Kidney epithelial cell (primary cell): Measurements from ENCODE around the gene CYB5RL. TPM values are rescaled to one million over a fixed set of nuclear protein-coding genes. Genes with fewer than 3 reads are reported as not detected.

ENCODE experiments used
- DNase-seq: peaks from one replicate; pipeline ENCODE4 v3.0.0-alpha.2; 2010; ENCODE audit warnings: low read depth
- H3K27me3 ChIP-seq: 2 replicates; pipeline ENCODE4 v1.6.0; 2011; ENCODE audit warnings: low read length; ENCODE audit not compliant: control insufficient read depth, insufficient read depth
- H3K36me3 ChIP-seq: 2 replicates; pipeline ENCODE4 v1.5.1; 2011; ENCODE audit warnings: low read length; ENCODE audit not compliant: control insufficient read depth, insufficient read depth
- H3K4me3 ChIP-seq: 2 replicates; pipeline ENCODE4 v1.5.1; 2011; ENCODE audit warnings: low read depth, mild to moderate bottlenecking, control low read depth, low read length
- total RNA-seq: library from RNA; depleted of rRNA; stranded (reverse); fragments of >200 nt; gene quantifications from 2 replicates; pipeline ENCODE4 v1.2.3, GENCODE V29; 2015
- TF ChIP-seq, protein P1 (sequence below): IDR thresholded peaks from 2 replicates; pipeline ENCODE4 v1.5.1; 2011; ENCODE audit warnings: mild to moderate bottlenecking, moderate library complexity, low read length, control low read depth, inconsistent platforms; ENCODE audit not compliant: insufficient read depth, poor library complexity, severe bottlenecking

CYB5RL gene
- total RNA-seq, 1 donor from 2014 or later: 6.6 TPM

- Histone ChIP-seq H3K36me3 (no peaks in the 10 kb centered on the region), H3K4me3 (no peak overlapping the region), H3K27me3 (peaks cover 2% of the 10 kb centered on the region)
- TF ChIP-seq, protein P1, sequence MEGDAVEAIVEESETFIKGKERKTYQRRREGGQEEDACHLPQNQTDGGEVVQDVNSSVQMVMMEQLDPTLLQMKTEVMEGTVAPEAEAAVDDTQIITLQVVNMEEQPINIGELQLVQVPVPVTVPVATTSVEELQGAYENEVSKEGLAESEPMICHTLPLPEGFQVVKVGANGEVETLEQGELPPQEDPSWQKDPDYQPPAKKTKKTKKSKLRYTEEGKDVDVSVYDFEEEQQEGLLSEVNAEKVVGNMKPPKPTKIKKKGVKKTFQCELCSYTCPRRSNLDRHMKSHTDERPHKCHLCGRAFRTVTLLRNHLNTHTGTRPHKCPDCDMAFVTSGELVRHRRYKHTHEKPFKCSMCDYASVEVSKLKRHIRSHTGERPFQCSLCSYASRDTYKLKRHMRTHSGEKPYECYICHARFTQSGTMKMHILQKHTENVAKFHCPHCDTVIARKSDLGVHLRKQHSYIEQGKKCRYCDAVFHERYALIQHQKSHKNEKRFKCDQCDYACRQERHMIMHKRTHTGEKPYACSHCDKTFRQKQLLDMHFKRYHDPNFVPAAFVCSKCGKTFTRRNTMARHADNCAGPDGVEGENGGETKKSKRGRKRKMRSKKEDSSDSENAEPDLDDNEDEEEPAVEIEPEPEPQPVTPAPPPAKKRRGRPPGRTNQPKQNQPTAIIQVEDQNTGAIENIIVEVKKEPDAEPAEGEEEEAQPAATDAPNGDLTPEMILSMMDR: no peak
- DNase-seq: no peak
Measured at GRCh38 chr1:54157401-54157800, 42.4 kb downstream of the CYB5RL start.

DNA sequence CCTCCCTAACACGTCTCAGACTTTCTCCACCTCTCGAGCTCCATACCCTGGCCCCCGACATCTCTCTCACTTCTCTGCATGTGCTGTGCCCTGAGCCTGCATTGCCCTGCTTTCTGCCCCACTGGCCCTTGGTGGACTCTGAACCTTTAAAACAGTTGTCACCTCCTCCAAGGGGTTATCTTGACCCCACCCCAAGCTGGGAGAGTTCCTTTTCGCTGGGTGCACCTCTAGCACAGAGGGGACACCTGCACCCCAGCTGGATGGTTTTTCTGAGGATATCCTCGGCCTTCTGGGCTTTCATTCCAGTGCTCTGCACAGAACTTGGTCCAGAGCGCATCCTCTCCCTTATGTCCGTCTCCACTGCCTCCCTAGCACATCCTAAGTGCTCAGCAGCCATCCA is 42.8 kb downstream of the CYB5RL start:
- Histone ChIP-seq H3K27me3 (peaks cover 2% of the 10 kb centered on the region), H3K36me3 (no peaks in the 10 kb centered on the region), H3K4me3 (no peak overlapping the region)
- no peak for DNase-seq
- TF ChIP-seq, protein P1: no peak

GRCh38 chr1:54156201-54156600 is 43.6 kb downstream of the CYB5RL start:
- peaks cover 2% of the 10 kb centered on the region for H3K27me3 ChIP-seq

DNA sequence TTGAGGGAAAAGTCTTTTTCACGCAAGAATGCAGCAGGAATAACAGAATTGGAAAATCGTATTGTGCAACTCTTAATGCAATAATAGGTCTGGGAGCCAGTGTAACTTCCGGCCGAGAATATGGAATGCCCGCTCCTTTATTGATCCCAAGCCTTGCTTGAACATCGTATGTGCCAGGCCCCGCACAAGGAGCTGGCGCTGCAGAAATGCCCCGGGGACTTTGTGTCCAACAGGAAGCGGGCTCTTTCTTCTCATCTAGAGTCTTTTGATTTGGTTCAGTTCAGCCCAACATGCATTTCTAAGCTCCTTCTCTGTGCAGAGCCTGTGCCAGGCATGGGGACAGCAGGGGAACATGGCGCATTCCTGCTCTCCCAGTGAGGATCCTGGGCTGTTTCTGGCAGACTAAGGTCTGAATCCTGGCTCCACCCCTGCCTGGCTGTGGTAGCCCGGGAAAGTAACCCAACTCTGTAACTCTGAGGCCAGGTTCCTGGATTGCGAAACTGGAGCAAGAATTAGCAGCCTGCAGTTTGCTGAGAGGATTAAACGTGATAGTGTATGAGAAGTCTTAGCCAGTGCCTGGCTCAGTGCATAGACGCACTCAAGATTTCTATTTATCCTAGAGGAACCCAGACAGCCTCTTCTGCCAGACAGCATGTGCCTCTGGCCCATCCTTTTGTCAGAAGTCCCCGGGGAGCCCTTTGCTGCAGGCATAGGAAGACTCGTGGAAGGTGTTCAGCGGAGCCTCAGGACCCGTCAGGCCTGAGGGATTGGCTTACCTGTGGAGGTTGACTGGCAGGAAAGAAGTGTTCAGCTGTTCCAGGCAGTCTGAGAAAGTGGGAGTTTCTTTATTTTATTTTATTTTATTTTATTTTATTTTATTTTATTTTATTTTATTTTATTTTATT is 46.0 kb downstream of the CYB5RL start:
- no peaks in the 10 kb centered on the region for H3K36me3 ChIP-seq
- TF ChIP-seq, protein P1: no peak
- no peaks in the 10 kb centered on the region for H3K27me3 ChIP-seq
- peak; percentile 29 for DNase-seq
- H3K4me3 ChIP-seq: no peak overlapping the region

More at GRCh38 chr1:54156201-54156600, 43.6 kb downstream of the CYB5RL start:
- TF ChIP-seq, protein P1: no peak
- DNase-seq: no peak
- no peak overlapping the region for H3K4me3 ChIP-seq
- no peaks in the 10 kb centered on the region for H3K36me3 ChIP-seq

- H3K27me3 ChIP-seq: no peaks in the 10 kb centered on the region
- TF ChIP-seq, protein P1: no peak
Measured at GRCh38 chr1:54152696-54153095, 47.1 kb downstream of the CYB5RL start, which contains the start of gene CDCP2. CDCP2 (minus strand) TSS chr1:54153000; CDS start chr1:54152922, 78 bp downstream.

More at GRCh38 chr1:54152696-54153095, 47.1 kb downstream of the CYB5RL start, which contains the start of gene CDCP2:
- Histone ChIP-seq H3K36me3 (no peaks in the 10 kb centered on the region), H3K4me3 (no peak within 1 kb of the TSS)
- DNase-seq: no peak
